Left renal cortex interstitium (tissue), 4 donors: ENCODE results near the gene RPP25. TPM values are rescaled to one million over a fixed set of nuclear protein-coding genes. Genes with fewer than 3 reads are reported as not detected.
A peak's percentile ranks its signal among the peaks of the same experiment; 100 is the strongest.
"Not testable (repeated sequence)": the region's sequence is repeated elsewhere in the genome, so short reads cannot be mapped to it uniquely, and the experiment has no call there.

Experiments
- DNase-seq, 4 donors: peaks; one replicate each; pipeline ENCODE4 v3.0.0-alpha.2; 2013; ENCODE audit warnings: low read depth in 4 of 4, low spot score in 2 of 4, missing footprints in 1 of 4
- polyA plus RNA-seq, 4 donors: library from polyadenylated mRNA; unstranded; fragments of 120-200 nt; gene quantifications; one replicate each; pipeline ENCODE4 v1.2.1, GENCODE V29; 2013; ENCODE audit not compliant: insufficient read length in 4 of 4

Gene RPP25
- polyA plus RNA-seq, 4 donors, result 2.0 to 3.4 (median 2.9) TPM

DNA sequence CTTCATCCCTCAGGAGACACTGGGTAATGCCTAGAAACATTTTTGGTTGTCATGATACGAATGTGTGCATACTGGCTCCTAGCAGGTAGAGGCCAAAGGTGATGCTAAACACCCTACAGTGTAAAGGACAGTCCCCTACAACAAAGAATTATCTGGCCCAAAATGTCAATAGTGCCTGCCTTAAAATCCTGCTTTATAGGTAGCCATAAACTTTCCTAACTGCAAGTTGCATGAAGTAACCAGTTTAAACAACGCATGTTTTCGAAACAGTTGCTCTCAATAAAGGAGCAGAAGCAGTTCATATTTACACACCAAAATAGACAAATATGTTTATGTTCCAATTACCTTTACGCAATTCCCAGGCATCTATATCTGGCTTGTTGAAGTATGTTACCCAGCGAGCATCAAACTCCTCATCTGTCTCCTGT lies 27.8 kb downstream of the RPP25 start:
- DNase-seq, result no peak

DNA sequence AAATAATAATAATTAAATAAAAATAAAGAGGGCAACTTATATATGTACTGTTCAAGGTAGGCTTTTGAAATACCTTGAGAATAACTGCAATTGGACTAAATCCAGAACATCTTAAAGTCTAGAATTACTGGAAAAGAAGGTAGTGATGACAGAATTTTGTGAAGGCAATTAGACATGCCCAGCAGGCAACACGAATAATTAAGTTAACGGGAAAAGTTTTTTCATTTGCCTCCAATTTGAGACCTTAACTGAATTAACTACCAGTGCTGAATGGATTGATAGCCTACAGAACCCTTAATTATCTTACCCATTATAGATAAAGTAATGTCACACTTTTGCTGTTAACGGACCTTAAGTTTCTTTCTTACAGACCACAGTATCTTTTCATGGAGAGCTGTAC lies 32.0 kb downstream of the RPP25 start:
- no peak for DNase-seq

DNA sequence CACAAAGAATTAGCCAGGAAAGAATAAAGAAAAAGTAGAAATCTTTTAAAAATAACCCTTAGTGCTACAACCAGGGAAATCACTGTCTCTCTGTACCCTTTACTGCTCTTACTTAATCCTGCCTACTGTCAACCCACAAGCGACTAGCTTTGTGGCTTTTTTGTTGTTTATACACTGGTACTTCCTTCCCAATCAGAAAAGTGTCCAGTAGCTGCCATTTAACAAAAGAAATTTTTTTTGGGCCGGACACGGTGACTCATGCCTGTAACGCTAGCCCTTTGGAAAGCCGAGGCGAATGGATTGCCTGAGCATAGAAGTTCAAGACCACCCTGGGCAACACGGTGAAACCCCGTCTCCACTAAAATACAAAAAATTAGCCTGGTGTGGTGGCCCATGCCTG lies 36.1 kb downstream of the RPP25 start:
- DNase-seq, result no peak

DNA sequence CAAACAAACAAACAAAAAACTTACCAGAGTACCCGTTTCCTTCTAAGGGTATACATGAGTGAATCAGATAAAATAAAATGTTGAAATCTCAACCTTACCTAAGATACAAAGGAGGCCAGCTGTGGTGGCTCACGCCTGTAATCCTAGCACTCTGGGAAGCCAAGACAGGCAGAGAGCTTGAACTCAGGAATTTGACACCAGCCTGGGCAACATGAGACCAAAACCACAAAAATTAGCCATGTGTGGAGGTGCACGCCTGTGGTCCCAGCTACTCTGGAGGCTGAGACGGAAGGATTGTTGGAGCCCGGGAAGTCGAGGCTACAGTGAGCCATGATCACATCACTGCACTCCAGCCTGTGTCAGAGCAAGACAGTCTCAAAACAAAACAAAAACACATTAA lies 38.9 kb downstream of the RPP25 start:
- DNase-seq, result no peak

DNA sequence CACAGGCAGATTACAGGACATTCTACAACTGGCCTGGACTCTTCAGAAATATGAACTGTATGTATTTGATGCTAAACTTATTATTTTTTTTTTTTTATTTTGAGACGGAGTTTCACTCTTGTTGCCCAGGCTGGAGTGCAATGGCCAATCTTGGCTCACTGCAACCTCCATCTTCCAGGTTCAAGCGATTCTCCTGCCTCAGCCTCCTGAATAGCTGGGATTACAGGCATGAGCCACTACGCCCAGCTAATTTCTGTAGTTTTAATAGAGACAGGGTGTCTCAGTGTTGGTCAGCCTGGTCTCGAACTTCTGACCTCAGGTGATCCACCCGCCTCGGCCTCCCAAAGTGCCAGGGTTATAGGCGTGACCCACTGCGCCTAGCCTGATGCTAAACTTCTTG lies 42.8 kb downstream of the RPP25 start:
- DNase-seq, result not testable (repeated sequence)

DNA sequence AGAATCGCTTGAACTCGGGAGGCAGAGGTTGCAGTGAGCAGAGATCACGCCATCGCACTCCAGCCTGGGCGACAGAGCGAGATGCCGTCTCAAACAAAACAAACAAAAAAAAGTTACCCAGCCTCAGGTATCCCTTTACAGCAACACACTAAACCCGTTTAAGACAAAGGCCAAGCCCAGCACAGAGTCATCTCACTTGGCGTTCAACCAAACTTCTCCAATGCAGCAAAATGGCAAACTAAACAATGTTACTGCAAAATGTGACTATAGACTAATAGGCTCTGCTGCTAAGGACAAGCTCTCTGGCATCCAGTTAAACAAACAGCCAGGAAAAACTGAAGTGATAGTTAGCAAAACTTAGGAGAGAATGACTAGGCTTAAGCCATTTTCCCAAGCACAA lies 43.5 kb downstream of the RPP25 start:
- DNase-seq, result no peak

DNA sequence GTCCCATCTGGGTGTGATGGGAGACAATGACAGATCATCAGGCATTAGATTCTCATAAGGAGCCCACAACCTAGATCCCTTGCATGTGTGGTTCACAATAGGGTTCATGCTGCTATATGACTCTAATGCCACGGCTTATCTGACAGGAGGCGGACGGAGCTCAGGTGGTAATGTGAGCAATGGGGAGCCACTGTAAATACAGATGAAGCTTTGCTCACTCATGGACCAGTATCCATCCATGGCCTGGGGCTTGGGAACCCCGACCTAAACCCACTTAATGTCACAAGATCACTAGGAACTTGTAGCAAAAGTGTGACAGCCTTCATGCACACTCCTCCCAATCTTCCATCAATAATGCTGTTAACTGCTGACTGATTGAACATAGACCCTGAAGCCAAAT lies 47.9 kb downstream of the RPP25 start:
- no peak for DNase-seq

DNA sequence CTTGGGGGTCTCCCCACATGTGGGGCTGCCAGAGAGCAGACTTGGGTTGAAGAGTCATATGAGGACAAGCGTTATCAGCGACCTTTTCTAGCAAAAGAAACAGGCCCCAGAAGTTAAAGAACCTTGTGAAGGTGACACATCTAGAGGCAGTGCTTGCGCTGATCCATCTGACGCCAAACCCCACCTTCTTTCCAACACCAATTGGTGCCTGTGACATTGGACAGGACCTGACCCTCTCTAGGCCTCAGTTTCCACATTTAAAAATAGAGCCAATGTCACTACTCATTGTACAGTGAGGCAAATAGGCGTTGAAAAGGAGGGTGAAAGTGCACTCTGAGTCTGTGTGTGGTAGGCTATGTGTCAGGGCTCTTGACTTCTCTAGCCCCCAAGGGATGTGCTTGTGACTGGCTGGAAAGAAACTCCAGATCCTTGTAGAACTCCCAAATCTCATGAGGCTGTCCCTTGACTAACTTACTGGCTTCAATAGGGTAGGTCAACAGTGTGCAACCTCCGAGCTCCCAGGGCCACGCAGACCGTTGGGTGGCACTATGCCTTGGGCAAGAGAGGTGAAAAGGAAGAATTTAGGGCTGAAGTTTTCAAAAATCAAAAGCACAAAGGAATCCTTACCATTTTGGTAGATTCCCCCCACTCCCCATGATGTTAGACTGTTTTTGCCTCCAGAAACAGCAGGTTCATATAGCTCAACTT lies 49.3 kb downstream of the RPP25 start:
- DNase-seq, result no peak

DNA sequence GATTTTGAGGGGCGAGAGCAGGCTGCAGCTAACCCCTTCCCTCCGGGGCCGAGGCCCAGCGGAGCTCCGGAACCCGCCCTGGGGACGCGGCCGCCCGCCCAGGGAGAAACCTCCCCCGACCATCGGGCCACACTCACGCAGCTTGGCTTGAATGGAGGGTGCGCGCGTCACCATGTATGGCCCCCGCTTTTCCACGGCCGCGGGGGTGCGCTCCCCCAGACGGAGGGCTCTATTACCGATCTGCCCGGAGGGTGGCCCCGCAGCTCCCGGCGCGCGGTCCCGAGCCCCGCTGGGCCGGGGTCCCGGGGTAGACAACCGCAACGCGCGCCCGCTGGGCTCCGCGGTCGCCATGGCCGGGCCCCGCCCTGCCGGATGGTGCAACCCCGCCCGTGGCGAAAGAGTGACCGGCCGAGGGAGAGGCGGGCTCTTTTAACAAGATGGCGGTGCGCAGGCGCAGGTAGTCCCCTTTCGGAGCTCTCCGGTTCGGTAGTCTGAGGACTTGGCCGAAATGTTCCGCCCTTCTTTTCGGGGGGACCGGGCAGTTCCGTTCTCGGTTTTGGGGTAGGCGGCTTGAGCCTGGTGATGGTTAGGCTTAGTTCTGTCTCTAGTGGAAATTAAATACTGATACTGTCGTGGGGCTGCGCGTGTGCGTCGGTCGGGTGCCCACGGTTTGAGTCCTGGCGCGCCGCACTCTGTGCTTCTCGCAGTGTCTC lies 50.0 kb downstream of the RPP25 start, which contains the start of gene FAM219B:
Gene FAM219B (minus strand): TSS at position 402 of the 713 bp plus-strand sequence. CDS start 51 bp downstream, at position 351.
- peak; percentile 62 to 86 (median 72) for DNase-seq

DNA sequence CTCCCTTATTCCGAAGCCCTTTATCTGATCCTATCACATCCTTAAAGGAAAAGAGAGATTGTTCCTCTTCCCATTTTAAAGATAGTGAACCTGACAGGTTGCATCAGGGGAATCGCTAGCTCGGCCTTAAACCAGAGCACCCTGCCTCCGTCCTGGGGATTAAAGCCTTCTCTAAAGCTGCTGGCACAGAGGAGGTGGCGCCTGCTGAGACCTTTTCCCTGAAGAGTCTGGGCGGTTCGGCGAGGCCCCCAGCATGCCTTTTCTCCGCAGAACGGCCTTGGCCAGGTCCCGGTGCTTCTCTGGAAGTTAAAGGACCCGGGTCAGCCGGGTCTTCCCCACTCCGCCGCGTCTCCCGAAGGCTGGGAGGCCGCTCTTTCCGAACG lies 50.5 kb downstream of the RPP25 start:
- peak in 2 of 4 donors; percentile 9 to 26 for DNase-seq

Other genes starting within 250 kb of the RPP25 start
- gene CYP1A1, start 231.2 kb downstream of the RPP25 start, polyA plus RNA-seq, result under 1 TPM in 1 of 4 donors, not detected in 3; 0.20 TPM
- under 1 TPM; 0.10 to 0.25 (median 0.19) TPM for gene CYP1A2, start 207.9 kb downstream of the RPP25 start, polyA plus RNA-seq
- gene CSK, start 174.7 kb downstream of the RPP25 start, polyA plus RNA-seq, result 10 to 100 TPM; 45.4 to 51.3 (median 46.4) TPM
- not detected for gene LMAN1L, start 143.9 kb downstream of the RPP25 start, polyA plus RNA-seq
- under 1 TPM in 1 of 4 donors, not detected in 3; 0.07 TPM for gene CPLX3, start 130.1 kb downstream of the RPP25 start, polyA plus RNA-seq
- gene ULK3, start 113.6 kb downstream of the RPP25 start, polyA plus RNA-seq, result 10 to 100 TPM; 30.5 to 36.2 (median 33.7) TPM
- 10 to 100 TPM; 68.4 to 78.0 (median 72.7) TPM for gene SCAMP2, start 83.4 kb downstream of the RPP25 start, polyA plus RNA-seq
- 10 to 100 TPM; 60.5 to 76.7 (median 63.1) TPM for gene MPI, start 66.7 kb downstream of the RPP25 start, polyA plus RNA-seq
- gene FAM219B, start 49.9 kb downstream of the RPP25 start, polyA plus RNA-seq, result 10 to 100 TPM; 52.4 to 59.7 (median 57.6) TPM
- 100 to 1,000 TPM; 191 to 233 (median 208) TPM for gene COX5A, start 18.7 kb downstream of the RPP25 start, polyA plus RNA-seq
- gene SCAMP5, start 38.8 kb upstream of the RPP25 start, polyA plus RNA-seq, result 10 to 100 TPM; 19.5 to 30.0 (median 25.7) TPM
- gene PPCDC, start 66.8 kb upstream of the RPP25 start, polyA plus RNA-seq, result 10 to 100 TPM; 11.1 to 15.1 (median 14.3) TPM
- gene C15orf39, start 245.1 kb upstream of the RPP25 start, polyA plus RNA-seq, result 10 to 100 TPM in 2 of 4 donors, 1 to 10 TPM in 2; 7.7 to 11.5 (median 9.9) TPM